HG02588 (cell line): ENCODE measurements around the gene APOF.
"Not testable (repeated sequence)": the region's sequence is repeated elsewhere in the genome, so short reads cannot be mapped to it uniquely, and the experiment has no call there.

Experiments
- ATAC-seq: cut with Tn5 transposase; IDR thresholded peaks from one replicate; pipeline ENCODE4 v1.9.1; 2021; ENCODE audit warnings: mild to moderate bottlenecking, moderate library complexity; ENCODE audit not compliant: unreplicated experiment

APOF gene

DNA sequence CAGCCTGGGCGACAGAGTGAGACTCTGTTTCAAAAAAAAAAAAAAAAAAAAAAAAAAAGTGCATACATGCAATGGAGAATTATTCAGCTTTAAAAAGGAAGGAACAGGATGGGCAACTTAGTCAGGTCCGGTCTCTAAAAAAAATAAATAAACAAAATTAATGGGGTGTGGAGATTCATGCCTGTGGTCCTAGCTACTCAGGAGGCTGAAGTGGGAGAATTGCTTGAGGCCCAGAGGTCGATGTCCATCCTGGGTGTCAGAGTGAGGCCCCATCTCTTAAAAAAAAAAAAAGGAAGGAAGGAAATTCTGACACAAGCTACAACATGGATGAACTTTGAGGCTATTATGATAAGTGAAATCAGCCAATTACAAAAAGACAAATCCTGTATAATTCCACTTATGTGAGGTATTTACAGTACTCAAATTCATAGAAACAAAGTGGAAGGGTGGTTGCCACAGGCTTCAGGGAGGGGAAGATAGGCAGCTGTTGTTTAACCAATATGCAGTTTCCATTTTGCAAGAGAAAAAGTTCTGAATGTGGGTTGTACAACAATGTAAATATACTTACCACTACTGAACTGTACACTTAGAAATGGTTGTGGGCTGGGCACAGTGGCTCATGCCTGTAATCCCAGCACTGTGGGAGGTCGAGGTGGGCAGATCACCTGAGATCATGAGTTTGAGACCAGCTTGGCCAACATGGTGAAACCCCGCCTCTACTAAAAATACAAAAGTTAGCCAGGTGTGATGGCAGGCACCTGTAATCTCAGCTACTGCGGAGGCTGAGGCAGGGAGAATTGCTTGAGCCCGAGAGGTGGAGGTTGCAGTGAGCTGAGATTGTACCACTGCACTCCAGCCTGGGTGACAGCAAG lies 12.3 kb upstream of the APOF start:
- peak; percentile 19 for ATAC-seq

GRCh38 chr12:56373515-56373914 lies 10.9 kb upstream of the APOF start:
- no peak for ATAC-seq

- no peak for ATAC-seq
These were observed 4.3 kb upstream of the APOF start for GRCh38 chr12:56366948-56367347.

- ATAC-seq, result no peak
These were observed 1.0 kb downstream of the APOF start for GRCh38 chr12:56361487-56362129.

- peak; percentile 93 for ATAC-seq
These were observed 2.5 kb downstream of the APOF start, which contains the start of gene STAT2 for GRCh38 chr12:56359851-56360767. STAT2 (minus strand) TSS chr12:56360107; CDS start chr12:56356571, 3,536 bp downstream.

DNA sequence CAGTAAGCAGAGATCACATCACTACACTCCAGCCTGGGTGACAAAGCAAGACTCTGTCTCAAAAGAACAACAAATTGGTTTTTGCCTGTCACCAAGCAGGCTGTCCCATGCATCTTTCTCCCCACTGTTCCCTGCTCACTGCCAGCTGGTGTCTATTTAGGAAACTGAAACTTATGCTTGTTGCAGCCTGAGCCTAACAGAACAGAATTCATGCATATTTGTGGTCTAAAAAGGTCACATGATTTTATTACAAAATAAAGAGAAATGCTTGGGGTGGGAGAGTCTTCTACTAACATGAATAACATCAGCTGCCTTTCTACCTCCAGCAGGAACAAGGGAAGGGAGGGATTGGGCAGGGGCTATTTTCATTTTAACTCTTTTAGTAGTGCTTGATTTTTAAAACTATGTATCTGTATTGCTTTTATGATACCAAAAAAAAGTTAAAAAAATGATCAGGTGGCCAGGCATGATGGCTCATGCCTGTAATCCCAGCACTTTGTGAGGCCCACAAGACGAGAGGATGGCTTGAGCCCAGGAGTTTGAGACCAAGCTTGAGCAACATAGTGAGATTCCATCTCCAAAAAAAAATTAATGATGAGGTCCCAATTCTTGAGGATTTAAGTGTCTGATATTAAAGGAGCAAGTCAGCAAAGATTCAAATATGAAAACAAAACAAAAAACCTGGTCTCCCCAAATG lies 3.7 kb downstream of the APOF start:
- ATAC-seq, result no peak

DNA sequence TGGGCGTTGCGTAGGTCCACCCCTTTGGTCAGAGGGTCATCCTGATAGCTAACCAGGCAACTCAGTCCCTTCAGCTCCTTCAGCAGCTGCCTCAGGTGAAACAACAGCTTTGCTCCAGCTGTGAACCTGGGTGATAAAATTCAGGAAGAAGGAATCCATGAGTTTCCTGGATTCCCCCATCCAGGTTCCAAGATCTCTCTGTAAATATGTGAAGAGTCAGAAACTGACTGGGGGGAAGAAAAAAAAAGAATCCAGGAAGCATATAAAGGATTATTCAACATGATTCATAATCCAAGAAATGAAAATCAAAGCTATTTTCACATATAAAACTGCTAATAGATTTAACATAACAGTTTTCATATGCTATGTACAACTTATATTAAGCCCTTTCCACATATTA lies 11.3 kb downstream of the APOF start:
- ATAC-seq, result no peak

GRCh38 chr12:56350662-56351061 lies 12.0 kb downstream of the APOF start:
- ATAC-seq, result no peak

DNA sequence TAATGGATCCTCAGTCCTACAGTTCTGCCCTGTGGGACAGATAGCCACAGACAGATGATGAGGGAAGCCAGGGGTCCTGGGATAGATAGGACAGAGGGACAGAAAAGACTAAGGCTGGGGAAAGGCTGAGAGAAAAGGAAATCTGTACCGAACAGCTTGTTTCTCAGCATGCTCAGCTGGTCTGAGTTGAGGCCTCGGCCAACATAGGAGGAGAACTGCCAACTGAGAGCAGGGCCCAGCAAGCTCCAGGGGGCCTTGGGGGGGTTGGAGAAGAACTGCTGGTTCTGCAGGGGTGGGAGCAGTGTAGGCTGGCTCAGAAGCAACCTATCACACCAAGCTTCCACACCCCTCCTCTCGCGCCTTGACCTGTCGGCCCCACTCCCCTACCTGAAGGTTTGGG lies 13.9 kb downstream of the APOF start:
- no peak for ATAC-seq

GRCh38 chr12:56347255-56347654 lies 15.4 kb downstream of the APOF start:
- not testable (repeated sequence) for ATAC-seq

DNA sequence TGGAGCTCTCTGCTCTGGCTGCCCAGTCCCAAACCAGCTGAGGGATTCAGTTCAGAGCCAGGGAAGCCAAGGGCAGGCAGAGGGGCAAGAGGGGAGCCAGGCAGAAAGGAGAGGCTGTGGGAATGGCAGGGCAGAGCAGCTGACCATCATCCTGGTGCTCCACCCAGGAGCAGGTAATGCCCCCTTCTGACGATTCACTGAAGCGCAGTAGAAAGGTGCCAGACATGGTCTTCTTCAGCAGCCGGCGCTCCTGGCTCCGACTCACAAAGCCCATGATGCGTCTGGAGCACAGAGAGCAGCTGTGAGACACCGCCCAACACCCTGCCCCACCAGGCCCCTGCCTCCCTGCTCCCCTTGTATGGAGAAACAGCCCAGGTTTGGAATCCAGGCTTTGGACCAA lies 16.0 kb downstream of the APOF start:
- no peak for ATAC-seq

DNA sequence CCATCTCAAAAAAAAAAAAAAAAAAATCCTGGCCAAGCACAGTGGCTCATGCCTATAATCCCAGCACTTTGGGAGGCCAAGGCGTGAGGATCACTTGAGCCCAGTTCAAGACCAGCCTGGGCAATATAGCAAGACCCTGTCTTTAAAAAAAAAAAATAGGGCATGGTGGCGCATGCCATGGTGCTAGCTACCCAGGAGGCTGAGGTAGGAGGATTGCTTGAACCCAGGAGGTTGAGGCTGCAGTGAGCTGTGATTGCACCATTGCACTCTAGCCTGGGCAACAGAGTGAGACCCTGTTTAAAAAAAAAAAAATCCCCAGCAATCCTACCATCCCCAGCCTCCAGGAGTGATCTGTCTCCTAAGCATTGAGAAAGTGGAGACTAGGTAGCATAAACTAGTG lies 20.4 kb downstream of the APOF start:
- not testable (repeated sequence) for ATAC-seq

- ATAC-seq, result no peak
These were observed 21.0 kb downstream of the APOF start for GRCh38 chr12:56341616-56342015.

DNA sequence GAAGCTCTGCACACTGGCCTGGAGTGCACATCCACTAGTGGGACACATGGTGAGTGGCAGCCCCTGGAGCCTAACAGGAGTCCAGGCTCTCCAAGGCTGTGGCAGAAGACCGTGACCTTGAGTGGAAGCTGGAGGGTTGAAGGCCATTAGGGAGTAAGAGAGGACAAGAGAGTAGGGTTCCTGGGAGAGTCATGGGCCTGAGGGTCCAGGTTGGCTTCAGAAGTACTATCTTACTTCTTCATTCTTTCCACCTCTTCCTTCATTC lies 23.6 kb downstream of the APOF start:
- ATAC-seq, result no peak

DNA sequence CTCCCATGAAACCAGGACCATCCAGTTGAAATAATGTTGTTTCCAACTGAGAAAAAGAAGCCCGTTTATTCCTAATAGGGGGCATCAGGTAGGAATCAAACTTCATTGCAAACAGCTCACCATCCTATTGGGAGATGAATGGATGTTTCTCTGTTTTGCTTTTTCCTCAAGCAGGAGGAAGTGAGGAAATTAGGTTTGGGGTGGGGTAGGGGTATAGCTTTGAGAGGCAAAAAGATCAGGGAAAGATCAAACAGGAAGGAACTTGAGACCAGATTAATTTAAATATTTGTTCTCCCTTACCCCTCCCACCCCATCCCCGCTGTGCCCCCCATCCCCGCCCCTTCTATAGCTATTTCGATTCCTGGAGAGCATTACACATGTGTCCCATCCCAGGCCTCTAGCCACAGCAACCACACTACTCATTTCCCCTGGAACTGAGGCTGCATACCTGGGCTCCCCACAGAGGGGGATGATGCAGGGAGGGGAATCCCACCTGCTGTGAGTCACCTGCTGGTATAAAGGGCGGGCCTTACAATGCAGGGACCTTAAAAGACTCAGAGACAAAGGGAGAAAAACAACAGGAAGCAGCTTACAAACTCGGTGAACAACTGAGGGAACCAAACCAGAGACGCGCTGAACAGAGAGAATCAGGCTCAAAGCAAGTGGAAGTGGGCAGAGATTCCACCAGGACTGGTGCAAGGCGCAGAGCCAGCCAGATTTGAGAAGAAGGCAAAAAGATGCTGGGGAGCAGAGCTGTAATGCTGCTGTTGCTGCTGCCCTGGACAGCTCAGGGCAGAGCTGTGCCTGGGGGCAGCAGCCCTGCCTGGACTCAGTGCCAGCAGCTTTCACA lies 24.1 kb downstream of the APOF start, which contains the start of gene IL23A:
TSS of gene IL23A (plus strand) at position 577 of the 850 bp plus-strand sequence. CDS start at position 738, 161 bp downstream.
- no peak for ATAC-seq

DNA sequence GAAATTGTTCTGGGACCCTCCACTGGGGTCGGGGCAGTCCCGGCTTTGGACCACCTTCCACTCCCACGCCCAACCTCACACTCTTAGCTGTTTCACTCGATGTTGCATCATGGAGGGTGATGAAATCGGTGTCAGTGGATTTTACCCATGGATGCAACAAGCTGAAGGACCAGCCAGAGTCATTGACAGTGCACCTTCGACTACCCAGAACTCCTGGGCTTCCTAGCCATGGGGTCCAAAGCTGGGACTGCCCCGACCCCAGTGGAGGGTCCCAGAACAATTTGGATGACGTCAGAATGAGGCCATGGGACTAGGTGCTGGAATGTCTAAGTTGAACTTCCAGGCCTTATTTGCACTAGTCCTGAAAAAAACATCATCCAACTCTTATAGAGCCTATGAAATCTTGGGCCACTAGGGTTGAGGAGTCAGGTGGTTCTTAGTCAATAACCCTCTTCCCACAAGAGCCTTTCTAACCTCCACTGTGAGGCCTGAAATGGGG lies 24.9 kb downstream of the APOF start:
- ATAC-seq, result no peak

- ATAC-seq, result no peak
These were observed 26.1 kb downstream of the APOF start for GRCh38 chr12:56336361-56337167.

DNA sequence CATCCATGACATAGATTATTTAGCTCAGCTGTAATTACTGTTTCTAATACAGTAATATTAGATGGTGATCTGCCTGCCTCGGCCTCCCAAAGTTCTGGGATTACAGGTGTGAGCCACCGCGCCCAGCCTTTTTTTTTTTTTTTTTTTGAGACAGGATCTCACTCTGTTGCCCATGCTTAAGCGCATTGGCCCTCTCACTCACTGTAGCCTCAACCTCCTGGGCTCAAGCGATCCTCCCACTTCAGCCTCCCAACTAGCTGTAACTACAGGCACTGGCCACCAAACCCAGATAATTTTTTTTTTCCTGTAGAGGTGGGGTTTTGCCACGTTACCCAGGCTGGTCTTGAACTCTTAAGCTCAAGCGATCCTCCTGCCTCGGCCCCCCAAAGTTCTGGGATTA lies 27.1 kb downstream of the APOF start:
- ATAC-seq, result not testable (repeated sequence)

DNA sequence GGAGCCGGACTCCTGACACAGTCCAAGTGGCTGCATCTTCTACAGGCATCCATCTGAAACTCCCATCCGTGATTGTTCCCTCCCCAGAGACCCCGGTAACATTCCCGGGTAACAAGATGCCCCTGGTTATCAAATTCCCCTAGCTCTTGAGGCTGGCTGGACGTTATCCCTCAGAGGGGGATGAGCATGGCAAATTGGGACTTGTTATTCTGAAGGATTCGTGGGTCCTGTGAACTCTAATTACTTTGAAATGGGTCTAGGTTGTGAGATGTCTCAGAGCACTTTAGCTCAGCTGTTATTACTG lies 28.2 kb downstream of the APOF start:
- no peak for ATAC-seq
